ENCODE results near the gene DYNC1I2. TPM values are rescaled to one million over a fixed set of nuclear protein-coding genes. Genes with fewer than 3 reads are reported as not detected.

DYNC1I2 gene
- total RNA-seq, 1 experiment from 2014 or later = 67.1 TPM

DNA sequence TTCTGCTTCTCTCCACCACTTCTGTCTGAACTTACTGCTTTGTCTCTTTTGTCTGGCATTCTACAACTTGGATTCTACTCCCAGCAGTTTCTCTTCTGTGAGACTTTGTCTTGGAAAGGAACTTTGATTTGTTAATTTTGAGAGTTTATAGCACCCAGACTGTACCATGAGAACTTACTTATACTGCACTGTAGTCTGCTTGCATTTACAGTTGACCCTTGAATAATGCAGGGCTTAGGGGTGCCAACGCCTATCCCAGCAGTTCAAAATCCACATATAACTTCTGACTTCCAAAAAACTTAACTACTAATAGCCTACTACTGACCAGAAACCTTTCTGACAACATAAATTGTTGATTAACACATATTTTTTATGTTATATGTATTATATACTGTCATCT is 55.5 kb downstream of the DYNC1I2 start:
- CTCF ChIA-PET = no interaction called here
- Mint-ChIP-seq H3K36me3 (ENCODE audit: insufficient read depth, unreplicated experiment) (peaks cover 8% of the 10 kb centered on the region), H3K4me1 (ENCODE audit: low read depth, unreplicated experiment) (no peaks in the 10 kb centered on the region), H3K4me3 (ENCODE audit: low read depth, unreplicated experiment) (no peak overlapping the region), H3K27ac (ENCODE audit: unreplicated experiment) (no peak overlapping the region), H3K9me3 (ENCODE audit: low read depth, unreplicated experiment) (no peaks in the 10 kb centered on the region), H3K27me3 (ENCODE audit: unreplicated experiment) (no peaks in the 10 kb centered on the region)
- TF ChIP-seq, protein P1, sequence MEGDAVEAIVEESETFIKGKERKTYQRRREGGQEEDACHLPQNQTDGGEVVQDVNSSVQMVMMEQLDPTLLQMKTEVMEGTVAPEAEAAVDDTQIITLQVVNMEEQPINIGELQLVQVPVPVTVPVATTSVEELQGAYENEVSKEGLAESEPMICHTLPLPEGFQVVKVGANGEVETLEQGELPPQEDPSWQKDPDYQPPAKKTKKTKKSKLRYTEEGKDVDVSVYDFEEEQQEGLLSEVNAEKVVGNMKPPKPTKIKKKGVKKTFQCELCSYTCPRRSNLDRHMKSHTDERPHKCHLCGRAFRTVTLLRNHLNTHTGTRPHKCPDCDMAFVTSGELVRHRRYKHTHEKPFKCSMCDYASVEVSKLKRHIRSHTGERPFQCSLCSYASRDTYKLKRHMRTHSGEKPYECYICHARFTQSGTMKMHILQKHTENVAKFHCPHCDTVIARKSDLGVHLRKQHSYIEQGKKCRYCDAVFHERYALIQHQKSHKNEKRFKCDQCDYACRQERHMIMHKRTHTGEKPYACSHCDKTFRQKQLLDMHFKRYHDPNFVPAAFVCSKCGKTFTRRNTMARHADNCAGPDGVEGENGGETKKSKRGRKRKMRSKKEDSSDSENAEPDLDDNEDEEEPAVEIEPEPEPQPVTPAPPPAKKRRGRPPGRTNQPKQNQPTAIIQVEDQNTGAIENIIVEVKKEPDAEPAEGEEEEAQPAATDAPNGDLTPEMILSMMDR (IDR thresholded peaks at IDR 0.05; ENCODE audit: unreplicated experiment) = no peak
- intact Hi-C loops (cut with micrococcal nuclease; ENCODE audit: unreplicated experiment) = no loop called here
- no TSS peak for BruUV-seq (replicated peaks)
- DNase-seq = no peak

DNA sequence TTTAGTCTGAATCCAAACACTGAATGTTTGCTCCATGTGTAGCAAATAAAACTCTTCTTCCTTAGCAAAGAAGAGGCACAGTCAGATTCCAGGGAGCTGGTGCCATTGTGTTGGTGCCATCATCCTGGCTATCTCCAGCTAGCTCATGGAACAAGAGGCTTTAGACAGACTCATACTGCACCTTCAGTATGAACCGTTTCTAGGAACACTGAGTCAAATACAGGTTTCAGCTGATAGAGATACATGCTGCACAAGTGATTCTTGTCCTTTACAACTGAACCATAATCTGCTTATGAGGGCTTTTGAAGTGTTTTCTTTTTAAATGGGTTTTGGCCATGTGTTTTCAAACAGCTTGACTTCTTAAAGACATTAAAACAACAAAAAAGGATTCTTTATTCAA is 57.9 kb downstream of the DYNC1I2 start:
- Mint-ChIP-seq H3K27ac (ENCODE audit: unreplicated experiment) (no peak overlapping the region), H3K36me3 (ENCODE audit: insufficient read depth, unreplicated experiment) (peaks cover 9% of the 10 kb centered on the region), H3K4me3 (ENCODE audit: low read depth, unreplicated experiment) (no peak overlapping the region), H3K27me3 (ENCODE audit: unreplicated experiment) (no peaks in the 10 kb centered on the region), H3K9me3 (ENCODE audit: low read depth, unreplicated experiment) (no peaks in the 10 kb centered on the region), H3K4me1 (ENCODE audit: low read depth, unreplicated experiment) (no peaks in the 10 kb centered on the region)
- TF ChIP-seq, protein P1 (IDR thresholded peaks at IDR 0.05; ENCODE audit: unreplicated experiment) = no peak
- CTCF ChIA-PET = no interaction called here
- no peak for DNase-seq
- intact Hi-C loops (cut with micrococcal nuclease; ENCODE audit: unreplicated experiment) = no loop called here
- BruUV-seq (replicated peaks) = no TSS peak

DNA sequence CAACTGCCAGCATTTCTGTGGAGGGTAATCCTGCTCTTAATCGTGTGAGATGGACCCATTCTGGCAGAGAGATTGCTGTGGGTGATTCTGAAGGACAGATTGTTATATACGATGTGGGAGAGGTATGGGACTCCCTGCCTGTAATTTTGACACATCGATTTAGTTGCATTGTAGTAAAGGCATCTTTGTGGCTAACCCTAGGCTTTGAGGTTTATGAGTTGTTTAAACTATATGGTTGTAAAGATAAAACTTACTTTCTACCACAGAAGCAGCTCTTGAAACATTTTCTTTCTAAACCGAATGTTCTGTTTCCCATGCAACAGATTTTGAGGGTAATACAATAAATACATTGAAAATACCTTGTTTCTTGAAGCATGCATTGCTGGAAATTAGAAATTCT is 58.5 kb downstream of the DYNC1I2 start:
- intact Hi-C loops (cut with micrococcal nuclease; ENCODE audit: unreplicated experiment) = no loop called here
- Mint-ChIP-seq H3K4me1 (ENCODE audit: low read depth, unreplicated experiment) (no peaks in the 10 kb centered on the region), H3K36me3 (ENCODE audit: insufficient read depth, unreplicated experiment) (peaks cover 7% of the 10 kb centered on the region), H3K27ac (ENCODE audit: unreplicated experiment) (no peak overlapping the region), H3K27me3 (ENCODE audit: unreplicated experiment) (no peaks in the 10 kb centered on the region), H3K9me3 (ENCODE audit: low read depth, unreplicated experiment) (no peaks in the 10 kb centered on the region), H3K4me3 (ENCODE audit: low read depth, unreplicated experiment) (no peak overlapping the region)
- TF ChIP-seq, protein P1 (IDR thresholded peaks at IDR 0.05; ENCODE audit: unreplicated experiment) = no peak
- no peak for DNase-seq
- no TSS peak for BruUV-seq (replicated peaks)
- CTCF ChIA-PET = no interaction called here

DNA sequence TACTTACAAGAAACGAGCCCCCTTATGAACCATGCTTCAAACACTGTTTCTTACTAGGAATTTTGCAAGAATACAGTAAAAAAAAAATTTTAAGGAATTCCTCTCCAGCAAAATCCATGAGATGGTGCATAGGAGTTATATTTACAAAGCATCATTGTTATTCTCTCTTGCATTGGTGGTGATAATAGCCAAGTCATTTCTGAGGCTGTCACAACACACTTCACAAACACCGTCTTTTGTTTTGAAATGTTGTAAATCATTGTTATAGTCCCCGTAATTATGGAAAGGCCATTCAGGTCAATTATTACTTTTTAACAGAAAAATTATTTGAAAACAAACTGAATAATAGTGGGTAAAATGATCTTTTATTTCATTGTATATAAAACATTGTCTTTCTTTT is 60.1 kb downstream of the DYNC1I2 start:
- CTCF ChIA-PET = no interaction called here
- TF ChIP-seq, protein P1 (IDR thresholded peaks at IDR 0.05; ENCODE audit: unreplicated experiment) = no peak
- Mint-ChIP-seq H3K27me3 (ENCODE audit: unreplicated experiment) (no peaks in the 10 kb centered on the region), H3K4me3 (ENCODE audit: low read depth, unreplicated experiment) (no peak overlapping the region), H3K27ac (ENCODE audit: unreplicated experiment) (no peak overlapping the region), H3K9me3 (ENCODE audit: low read depth, unreplicated experiment) (no peaks in the 10 kb centered on the region), H3K4me1 (ENCODE audit: low read depth, unreplicated experiment) (no peaks in the 10 kb centered on the region), H3K36me3 (ENCODE audit: insufficient read depth, unreplicated experiment) (peaks cover 7% of the 10 kb centered on the region)
- no TSS peak for BruUV-seq (replicated peaks)
- no peak for DNase-seq
- intact Hi-C loops (cut with micrococcal nuclease; ENCODE audit: unreplicated experiment) = no loop called here
